ENCODE results near the gene KIF5B. TPM values are rescaled to one million over a fixed set of nuclear protein-coding genes. Genes with fewer than 3 reads are reported as not detected.

Gene KIF5B
- total RNA-seq, 4 donors from 2014 or later, result 69.6 to 104 (median 75.2) TPM

- 90% methylated on average over 3 of the region's 3 CpGs for WGBS
- H3K4me3 ChIP-seq, result no peak overlapping the region
- H3K9me3 ChIP-seq, result no peaks in the 10 kb centered on the region
- TF ChIP-seq POLR2A (IDR thresholded peaks at IDR 0.05) (no peak), EP300 (IDR thresholded peaks at IDR 0.05) (no peak), CTCF (IDR thresholded peaks at IDR 0.05) (no peak), POLR2AphosphoS5 (IDR thresholded peaks at IDR 0.05) (no peak)
- peaks cover 64% of the 10 kb centered on the region for H3K36me3 ChIP-seq
- no peak for DNase-seq (ENCODE audit: low spot score in 2 of 2)
- no peaks in the 10 kb centered on the region for H3K27me3 ChIP-seq
- peaks cover 19% of the 10 kb centered on the region for H3K4me1 ChIP-seq
- no peak overlapping the region for H3K27ac ChIP-seq
Measured at GRCh38 chr10:32038777-32039176, 17.4 kb downstream of the KIF5B start.

GRCh38 chr10:32036922-32037321 lies 19.3 kb downstream of the KIF5B start:
- no peaks in the 10 kb centered on the region for H3K27me3 ChIP-seq
- no peak overlapping the region for H3K27ac ChIP-seq
- H3K4me3 ChIP-seq, result no peak overlapping the region
- peaks cover 8% of the 10 kb centered on the region for H3K4me1 ChIP-seq
- no peak for TF ChIP-seq EP300 (IDR thresholded peaks at IDR 0.05)
- TF ChIP-seq CTCF (IDR thresholded peaks at IDR 0.05), result no peak
- no peak for TF ChIP-seq POLR2AphosphoS5 (IDR thresholded peaks at IDR 0.05)
- H3K9me3 ChIP-seq, result no peaks in the 10 kb centered on the region
- WGBS, result 88% methylated on average over 4 of the region's 4 CpGs
- H3K36me3 ChIP-seq, result peaks cover 78% of the 10 kb centered on the region
- no peak for DNase-seq (ENCODE audit: low spot score in 2 of 2)

- no peak for DNase-seq (ENCODE audit: low spot score in 2 of 2)
- WGBS, result 88% methylated on average over 1 of the region's 1 CpG
- peaks cover 93% of the 10 kb centered on the region for H3K36me3 ChIP-seq
Measured at GRCh38 chr10:32035038-32035437, 21.2 kb downstream of the KIF5B start.

GRCh38 chr10:32033171-32033570 lies 23.1 kb downstream of the KIF5B start:
- H3K4me1 ChIP-seq, result no peaks in the 10 kb centered on the region
- H3K27ac ChIP-seq, result no peak overlapping the region
- no peak for TF ChIP-seq POLR2A (IDR thresholded peaks at IDR 0.05)
- TF ChIP-seq EP300 (IDR thresholded peaks at IDR 0.05), result no peak
- no peak for TF ChIP-seq POLR2AphosphoS5 (IDR thresholded peaks at IDR 0.05)
- TF ChIP-seq CTCF (IDR thresholded peaks at IDR 0.05), result no peak
- peaks cover 97% of the 10 kb centered on the region for H3K36me3 ChIP-seq
- H3K4me3 ChIP-seq, result no peak overlapping the region
- no peaks in the 10 kb centered on the region for H3K9me3 ChIP-seq
- 85% methylated on average over 5 of the region's 5 CpGs for WGBS
- DNase-seq (ENCODE audit: low spot score in 2 of 2), result no peak
- H3K27me3 ChIP-seq, result no peaks in the 10 kb centered on the region

More at GRCh38 chr10:32035038-32035437, 21.2 kb downstream of the KIF5B start:
- no peaks in the 10 kb centered on the region for H3K9me3 ChIP-seq
- H3K4me1 ChIP-seq, result no peaks in the 10 kb centered on the region
- H3K27ac ChIP-seq, result no peak overlapping the region
- H3K27me3 ChIP-seq, result no peaks in the 10 kb centered on the region
- TF ChIP-seq POLR2A (IDR thresholded peaks at IDR 0.05), result no peak
- TF ChIP-seq EP300 (IDR thresholded peaks at IDR 0.05), result no peak
- TF ChIP-seq CTCF (IDR thresholded peaks at IDR 0.05), result no peak
- no peak for TF ChIP-seq POLR2AphosphoS5 (IDR thresholded peaks at IDR 0.05)
- no peak overlapping the region for H3K4me3 ChIP-seq

- DNase-seq (ENCODE audit: low spot score in 2 of 2), result no peak
- H3K27ac ChIP-seq, result no peak overlapping the region
- H3K9me3 ChIP-seq, result no peaks in the 10 kb centered on the region
- no peaks in the 10 kb centered on the region for H3K27me3 ChIP-seq
- TF ChIP-seq POLR2A (IDR thresholded peaks at IDR 0.05), result no peak
- TF ChIP-seq EP300 (IDR thresholded peaks at IDR 0.05), result no peak
- TF ChIP-seq POLR2AphosphoS5 (IDR thresholded peaks at IDR 0.05), result no peak
- TF ChIP-seq CTCF (IDR thresholded peaks at IDR 0.05), result no peak
- H3K4me1 ChIP-seq, result no peaks in the 10 kb centered on the region
- H3K36me3 ChIP-seq, result peaks cover 94% of the 10 kb centered on the region
- 92% methylated on average over 4 of the region's 4 CpGs for WGBS
- H3K4me3 ChIP-seq, result no peak overlapping the region
Measured at GRCh38 chr10:32031920-32032319, 24.3 kb downstream of the KIF5B start.
